DOHH2 (cell line): ENCODE data around the gene MT2A.

ENCODE experiments used
- H3F3A ChIP-seq: fragments of 200-600 bp; sonication (generic), shearing (Covaris generic); 2 replicates; pipeline ENCODE4 v1.6.0; 2016; ENCODE audit warnings: antibody characterized with exemption, mild to moderate bottlenecking; ENCODE audit not compliant: control insufficient read depth, insufficient read depth
- H3K27ac ChIP-seq: fragments of 200-600 bp; sonication (generic); 2 replicates; pipeline ENCODE4 v1.5.1; 2014; ENCODE audit warnings: low read depth, mild to moderate bottlenecking, low read length, moderate library complexity
- H3K27me3 ChIP-seq: fragments of 200-600 bp; sonication (generic); 2 replicates; pipeline ENCODE4 v1.6.1; 2014; ENCODE audit warnings: mild to moderate bottlenecking, low read length, mixed read lengths; ENCODE audit not compliant: control insufficient read depth
- H3K36me3 ChIP-seq: fragments of 200-600 bp; sonication (generic); 2 replicates; pipeline ENCODE4 v1.6.1; 2014; ENCODE audit warnings: mild to moderate bottlenecking, low read length, moderate library complexity, mixed read lengths; ENCODE audit not compliant: control insufficient read depth
- H3K4me1 ChIP-seq: fragments of 200-600 bp; sonication (generic); 2 replicates; pipeline ENCODE4 v1.6.1; 2014; ENCODE audit warnings: mild to moderate bottlenecking, low read length, mixed read lengths; ENCODE audit not compliant: control insufficient read depth
- H3K4me2 ChIP-seq: fragments of 200-600 bp; sonication (generic); 2 replicates; pipeline ENCODE4 v1.6.0; 2014; ENCODE audit warnings: mild to moderate bottlenecking, low read length, moderate library complexity
- H3K4me3 ChIP-seq: fragments of 200-600 bp; sonication (generic); 2 replicates; pipeline ENCODE4 v1.5.1; 2014; ENCODE audit warnings: mild to moderate bottlenecking, low read length, mixed read lengths
- H3K79me2 ChIP-seq: fragments of 200-600 bp; sonication (generic); 2 replicates; pipeline ENCODE4 v1.6.1; 2014; ENCODE audit warnings: mild to moderate bottlenecking, low read length, mixed read lengths; ENCODE audit not compliant: control insufficient read depth
- H3K9me2 ChIP-seq: fragments of 200-600 bp; sonication (generic); replicated peaks from 2 replicates; pipeline ENCODE4 v1.6.1; 2014; ENCODE audit warnings: mild to moderate bottlenecking, low read length, mixed read lengths; ENCODE audit not compliant: control insufficient read depth
- H3K9me3 ChIP-seq: fragments of 200-600 bp; sonication (generic); 2 replicates; pipeline ENCODE4 v1.6.1; 2014; ENCODE audit warnings: antibody characterized with exemption, low read length, mixed read lengths; ENCODE audit not compliant: control insufficient read depth, insufficient read depth
- H4K20me1 ChIP-seq: fragments of 200-600 bp; sonication (generic); 2 replicates; pipeline ENCODE4 v1.6.0; 2014; ENCODE audit warnings: low read depth, mild to moderate bottlenecking, antibody characterized with exemption, low read length, moderate library complexity; ENCODE audit not compliant: control insufficient read depth, insufficient read depth
- CTCF ChIP-seq: fragments of 200-600 bp; sonication (generic); IDR thresholded peaks from one replicate; pipeline ENCODE4 v1.5.1; 2014; ENCODE audit warnings: antibody characterized with exemption, mild to moderate bottlenecking, low read depth, low read length; ENCODE audit not compliant: poor library complexity, severe bottlenecking
- EZH2phosphoT487 ChIP-seq: fragments of 200-600 bp; sonication (generic); IDR thresholded peaks from 2 replicates; pipeline ENCODE4 v1.6.1; 2017; ENCODE audit warnings: borderline replicate concordance, mild to moderate bottlenecking, antibody characterized with exemption, low read length, moderate library complexity, mixed read lengths

Gene MT2A

GRCh38 chr16:56606476-56607108, 1.8 kb upstream of the MT2A start:
- peaks cover 27% of the 10 kb centered on the region for H3K4me1 ChIP-seq
- no peak overlapping the region for H3K27ac ChIP-seq
- no peaks in the 10 kb centered on the region for H3K36me3 ChIP-seq
- H3K4me3 ChIP-seq: no peak overlapping the region
- H3K27me3 ChIP-seq: peaks cover 17% of the 10 kb centered on the region
- H3F3A ChIP-seq: no peaks in the 10 kb centered on the region
- TF ChIP-seq EZH2phosphoT487 (no peak), CTCF (no peak)
- no peak overlapping the region for H3K4me2 ChIP-seq
- no peaks in the 10 kb centered on the region for H4K20me1 ChIP-seq
- no peaks in the 10 kb centered on the region for H3K9me3 ChIP-seq
- H3K79me2 ChIP-seq: no peaks in the 10 kb centered on the region
- no peaks in the 10 kb centered on the region for H3K9me2 ChIP-seq

- Histone ChIP-seq H3K4me1 (peaks cover 27% of the 10 kb centered on the region), H3K9me2 (no peaks in the 10 kb centered on the region), H3K79me2 (no peaks in the 10 kb centered on the region), H3K4me3 (no peak overlapping the region), H3K27ac (no peak overlapping the region), H3K36me3 (no peaks in the 10 kb centered on the region), H3F3A (no peaks in the 10 kb centered on the region), H4K20me1 (no peaks in the 10 kb centered on the region), H3K27me3 (peaks cover 16% of the 10 kb centered on the region), H3K4me2 (no peak overlapping the region), H3K9me3 (no peaks in the 10 kb centered on the region)
- TF ChIP-seq EZH2phosphoT487 (no peak), CTCF (no peak)
These were observed 1.2 kb upstream of the MT2A start for GRCh38 chr16:56607109-56607618.

DNA sequence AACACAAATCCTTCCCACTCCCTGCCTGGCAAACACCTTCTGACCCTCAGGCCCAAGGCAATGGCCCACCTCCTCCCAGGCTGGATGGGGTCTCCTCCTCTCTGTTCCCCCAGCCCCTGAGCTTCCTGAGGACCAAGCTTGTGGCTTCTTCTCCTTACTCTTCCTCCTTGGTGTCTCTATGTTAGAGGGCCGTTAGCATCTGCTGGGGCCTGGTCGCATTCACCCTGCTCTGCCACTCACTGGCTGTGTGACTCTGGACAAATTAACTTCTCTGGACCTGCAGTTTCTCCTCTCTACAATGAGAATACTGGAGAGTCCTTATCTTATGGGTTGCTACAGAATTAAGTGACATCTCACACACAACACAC, 725 bp upstream of the MT2A start:
- H3K4me1 ChIP-seq: peaks cover 27% of the 10 kb centered on the region
- no peaks in the 10 kb centered on the region for H3K36me3 ChIP-seq
- H3K9me2 ChIP-seq: no peaks in the 10 kb centered on the region
- H4K20me1 ChIP-seq: no peaks in the 10 kb centered on the region
- H3K4me3 ChIP-seq: no peak overlapping the region
- H3K9me3 ChIP-seq: no peaks in the 10 kb centered on the region
- peaks cover 16% of the 10 kb centered on the region for H3K27me3 ChIP-seq
- H3K79me2 ChIP-seq: no peaks in the 10 kb centered on the region
- H3F3A ChIP-seq: no peaks in the 10 kb centered on the region
- H3K27ac ChIP-seq: no peak overlapping the region
- TF ChIP-seq CTCF: no peak
- TF ChIP-seq EZH2phosphoT487: no peak
- peak overlapping the region; percentile 83 for H3K4me2 ChIP-seq
